HG03457 (cell line): ENCODE data around the gene OPA1.

Experiments used
- ATAC-seq: cut with Tn5 transposase; IDR thresholded peaks from one replicate; pipeline ENCODE4 v1.9.1; 2021; ENCODE audit warnings: moderate number of reproducible peaks; ENCODE audit not compliant: unreplicated experiment

OPA1 gene

GRCh38 chr3:193641440-193641775 is 48.4 kb downstream of the OPA1 start:
- ATAC-seq: no peak

- no peak for ATAC-seq
These were observed 52.8 kb downstream of the OPA1 start for GRCh38 chr3:193645806-193646205.

GRCh38 chr3:193648542-193649076 is 55.6 kb downstream of the OPA1 start:
- no peak for ATAC-seq

GRCh38 chr3:193650585-193650984 is 57.6 kb downstream of the OPA1 start:
- ATAC-seq: no peak

- no peak for ATAC-seq
These were observed 62.9 kb downstream of the OPA1 start for GRCh38 chr3:193655831-193656433.

GRCh38 chr3:193656445-193656844 is 63.4 kb downstream of the OPA1 start:
- ATAC-seq: no peak

- no peak for ATAC-seq
These were observed 63.9 kb downstream of the OPA1 start for GRCh38 chr3:193656878-193657282.

GRCh38 chr3:193660171-193660570 is 67.2 kb downstream of the OPA1 start:
- no peak for ATAC-seq

GRCh38 chr3:193660698-193661411 is 67.8 kb downstream of the OPA1 start:
- ATAC-seq: no peak

- ATAC-seq: no peak
These were observed 69.8 kb downstream of the OPA1 start for GRCh38 chr3:193662757-193663322.

- no peak for ATAC-seq
These were observed 72.5 kb downstream of the OPA1 start for GRCh38 chr3:193665370-193665989.

GRCh38 chr3:193673845-193674244 is 80.8 kb downstream of the OPA1 start:
- ATAC-seq: no peak

GRCh38 chr3:193674714-193675113 is 81.7 kb downstream of the OPA1 start:
- ATAC-seq: no peak

- no peak for ATAC-seq
These were observed 84.7 kb downstream of the OPA1 start for GRCh38 chr3:193677734-193678133.

- ATAC-seq: no peak
These were observed 87.2 kb downstream of the OPA1 start for GRCh38 chr3:193680220-193680619.

- no peak for ATAC-seq
These were observed 88.6 kb downstream of the OPA1 start for GRCh38 chr3:193681631-193682030.

- no peak for ATAC-seq
These were observed 93.9 kb downstream of the OPA1 start for GRCh38 chr3:193686665-193687483.

- no peak for ATAC-seq
These were observed 96.1 kb downstream of the OPA1 start for GRCh38 chr3:193688834-193689714.

GRCh38 chr3:193693774-193694173 is 100.8 kb downstream of the OPA1 start:
- no peak for ATAC-seq
